SK-N-MC (cell line): ENCODE results near the gene MIEF2.

Experiments used
- EZH2 ChIP-seq: fragments of 200-600 bp; sonication (generic); IDR thresholded peaks from one replicate; pipeline ENCODE4 v1.6.1; 2017; ENCODE audit warnings: antibody characterized with exemption
- FOXP2 ChIP-seq: optimal IDR thresholded peaks from 2 replicates; pipeline ENCODE3; 2011; ENCODE audit warnings: mild to moderate bottlenecking, moderate library complexity; ENCODE audit not compliant: insufficient read depth; ENCODE audit errors: extremely low read length, control extremely low read depth
- POLR2AphosphoS5 ChIP-seq: IDR thresholded peaks from 2 replicates; pipeline ENCODE4 v1.6.1; 2012; ENCODE audit warnings: mild to moderate bottlenecking, low read depth, low read length, borderline replicate concordance

- TF ChIP-seq EZH2: no peak
- no peak for TF ChIP-seq POLR2AphosphoS5
- TF ChIP-seq FOXP2: no peak
Measured at GRCh38 chr17:18256351-18256750, 4.1 kb upstream of the MIEF2 start.
